HepG2 (cell line): ENCODE data around the gene IMPDH2. TPM values are rescaled to one million over a fixed set of nuclear protein-coding genes. Genes with fewer than 3 reads are reported as not detected.

ENCODE experiments used
- HNRNPL ChIP-seq: fragments of 200-400 bp; formaldehyde crosslinking; IDR thresholded peaks from 2 replicates; pipeline ENCODE4 v1.6.1; 2017; ENCODE audit warnings: mild to moderate bottlenecking, low read depth, low read length
- PLRG1 ChIP-seq: fragments of 450-650 bp; conservative IDR thresholded peaks from 2 replicates; pipeline ENCODE4 v1.6.1; 2016
- PPARG ChIP-seq: conservative IDR thresholded peaks from 2 replicates; pipeline ENCODE4 v1.6.1; 2016; ENCODE audit warnings: missing biosample characterization, missing genetic modification reagents
- RFX1 ChIP-seq: fragments of 450-650 bp; IDR thresholded peaks from 2 replicates; pipeline ENCODE4 v1.6.1; 2017
- TCF12 ChIP-seq, 2 experiments: fragments of 450-650 bp in 1 of 2; sonication (generic) in 1 of 2; formaldehyde crosslinking in 1 of 2; IDR thresholded peaks; 2 replicates each; pipeline versions ENCODE4 v1.6.1 to v1.8.0; 2017 to 2022; ENCODE audit warnings: antibody characterized with exemption in 1 of 2, mild to moderate bottlenecking in 1 of 2, missing genetic modification reagents in 1 of 2, moderate library complexity in 1 of 2
- ZBTB38 ChIP-seq: sonication (generic); formaldehyde crosslinking; IDR thresholded peaks from 2 replicates; pipeline ENCODE4 v1.5.1; 2020; ENCODE audit warnings: mild to moderate bottlenecking, missing genetic modification reagents
- ZNF10 ChIP-seq: sonication (generic); formaldehyde crosslinking; IDR thresholded peaks from 2 replicates; pipeline ENCODE4 v1.4.0; 2020; ENCODE audit warnings: mild to moderate bottlenecking, low read depth, missing genetic modification reagents, borderline replicate concordance
- ZNF225 ChIP-seq: sonication (generic); formaldehyde crosslinking; IDR thresholded peaks from 2 replicates; pipeline ENCODE4 v1.4.0; 2020; ENCODE audit warnings: mild to moderate bottlenecking, missing genetic modification reagents
- polyA plus RNA-seq, 8 experiments: library from polyadenylated mRNA; depleted of rRNA in 3 of 8; stranded (reverse) in 7 of 8; unstranded in 1 of 8; fragments of >200 nt; fragmentation: Illumina TruSeq in 4 of 8; extraction: Trizol in 4 of 8; gene quantifications; 2 replicates each; pipeline versions ENCODE4 v1.2.1 to v1.2.3, GENCODE V29; 2011 to 2016; ENCODE audit warnings: low read depth in 4 of 8, missing spikeins in 1 of 8, mixed read lengths in 1 of 8; ENCODE audit not compliant: insufficient read depth in 1 of 8
- total RNA-seq, 5 experiments: library from RNA; depleted of rRNA; stranded (reverse); fragments of >200 nt; fragmentation: Illumina TruSeq; extraction: Trizol; gene quantifications; 2 replicates each; pipeline ENCODE4 v1.2.3, GENCODE V29; 2016; ENCODE audit warnings: low read depth in 1 of 5
- TF ChIP-seq, protein P1 (sequence below): sonication (generic); formaldehyde crosslinking; IDR thresholded peaks from 2 replicates; pipeline ENCODE4 v1.4.0; 2020; ENCODE audit warnings: mild to moderate bottlenecking, missing genetic modification reagents

IMPDH2 gene
- total and polyA plus RNA-seq, 2 of the 13 experiments (the other 11 are each of a cell fraction or from before 2014, with no cell fraction given) = 248 to 260 TPM

DNA sequence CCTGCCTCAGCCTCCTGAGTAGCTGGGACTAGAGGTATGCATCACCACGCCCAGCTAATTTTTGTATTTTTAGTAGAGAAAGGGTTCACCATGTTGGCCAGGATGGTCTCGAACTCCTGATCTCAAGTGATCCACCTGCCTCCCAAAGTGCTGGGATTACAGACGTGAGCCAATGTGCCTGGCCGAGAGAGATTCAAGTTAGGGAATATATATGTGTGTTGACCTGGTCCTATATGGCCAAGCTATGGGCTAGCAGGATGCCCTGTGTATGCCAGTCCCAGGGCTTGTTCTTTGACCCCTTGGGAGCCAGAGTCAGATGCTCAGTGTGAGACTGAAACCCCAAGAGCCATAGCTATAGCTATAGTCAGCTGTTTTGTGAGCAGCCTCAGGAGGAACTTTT lies 5.4 kb downstream of the IMPDH2 start (continued):
- TF ChIP-seq, protein P1, sequence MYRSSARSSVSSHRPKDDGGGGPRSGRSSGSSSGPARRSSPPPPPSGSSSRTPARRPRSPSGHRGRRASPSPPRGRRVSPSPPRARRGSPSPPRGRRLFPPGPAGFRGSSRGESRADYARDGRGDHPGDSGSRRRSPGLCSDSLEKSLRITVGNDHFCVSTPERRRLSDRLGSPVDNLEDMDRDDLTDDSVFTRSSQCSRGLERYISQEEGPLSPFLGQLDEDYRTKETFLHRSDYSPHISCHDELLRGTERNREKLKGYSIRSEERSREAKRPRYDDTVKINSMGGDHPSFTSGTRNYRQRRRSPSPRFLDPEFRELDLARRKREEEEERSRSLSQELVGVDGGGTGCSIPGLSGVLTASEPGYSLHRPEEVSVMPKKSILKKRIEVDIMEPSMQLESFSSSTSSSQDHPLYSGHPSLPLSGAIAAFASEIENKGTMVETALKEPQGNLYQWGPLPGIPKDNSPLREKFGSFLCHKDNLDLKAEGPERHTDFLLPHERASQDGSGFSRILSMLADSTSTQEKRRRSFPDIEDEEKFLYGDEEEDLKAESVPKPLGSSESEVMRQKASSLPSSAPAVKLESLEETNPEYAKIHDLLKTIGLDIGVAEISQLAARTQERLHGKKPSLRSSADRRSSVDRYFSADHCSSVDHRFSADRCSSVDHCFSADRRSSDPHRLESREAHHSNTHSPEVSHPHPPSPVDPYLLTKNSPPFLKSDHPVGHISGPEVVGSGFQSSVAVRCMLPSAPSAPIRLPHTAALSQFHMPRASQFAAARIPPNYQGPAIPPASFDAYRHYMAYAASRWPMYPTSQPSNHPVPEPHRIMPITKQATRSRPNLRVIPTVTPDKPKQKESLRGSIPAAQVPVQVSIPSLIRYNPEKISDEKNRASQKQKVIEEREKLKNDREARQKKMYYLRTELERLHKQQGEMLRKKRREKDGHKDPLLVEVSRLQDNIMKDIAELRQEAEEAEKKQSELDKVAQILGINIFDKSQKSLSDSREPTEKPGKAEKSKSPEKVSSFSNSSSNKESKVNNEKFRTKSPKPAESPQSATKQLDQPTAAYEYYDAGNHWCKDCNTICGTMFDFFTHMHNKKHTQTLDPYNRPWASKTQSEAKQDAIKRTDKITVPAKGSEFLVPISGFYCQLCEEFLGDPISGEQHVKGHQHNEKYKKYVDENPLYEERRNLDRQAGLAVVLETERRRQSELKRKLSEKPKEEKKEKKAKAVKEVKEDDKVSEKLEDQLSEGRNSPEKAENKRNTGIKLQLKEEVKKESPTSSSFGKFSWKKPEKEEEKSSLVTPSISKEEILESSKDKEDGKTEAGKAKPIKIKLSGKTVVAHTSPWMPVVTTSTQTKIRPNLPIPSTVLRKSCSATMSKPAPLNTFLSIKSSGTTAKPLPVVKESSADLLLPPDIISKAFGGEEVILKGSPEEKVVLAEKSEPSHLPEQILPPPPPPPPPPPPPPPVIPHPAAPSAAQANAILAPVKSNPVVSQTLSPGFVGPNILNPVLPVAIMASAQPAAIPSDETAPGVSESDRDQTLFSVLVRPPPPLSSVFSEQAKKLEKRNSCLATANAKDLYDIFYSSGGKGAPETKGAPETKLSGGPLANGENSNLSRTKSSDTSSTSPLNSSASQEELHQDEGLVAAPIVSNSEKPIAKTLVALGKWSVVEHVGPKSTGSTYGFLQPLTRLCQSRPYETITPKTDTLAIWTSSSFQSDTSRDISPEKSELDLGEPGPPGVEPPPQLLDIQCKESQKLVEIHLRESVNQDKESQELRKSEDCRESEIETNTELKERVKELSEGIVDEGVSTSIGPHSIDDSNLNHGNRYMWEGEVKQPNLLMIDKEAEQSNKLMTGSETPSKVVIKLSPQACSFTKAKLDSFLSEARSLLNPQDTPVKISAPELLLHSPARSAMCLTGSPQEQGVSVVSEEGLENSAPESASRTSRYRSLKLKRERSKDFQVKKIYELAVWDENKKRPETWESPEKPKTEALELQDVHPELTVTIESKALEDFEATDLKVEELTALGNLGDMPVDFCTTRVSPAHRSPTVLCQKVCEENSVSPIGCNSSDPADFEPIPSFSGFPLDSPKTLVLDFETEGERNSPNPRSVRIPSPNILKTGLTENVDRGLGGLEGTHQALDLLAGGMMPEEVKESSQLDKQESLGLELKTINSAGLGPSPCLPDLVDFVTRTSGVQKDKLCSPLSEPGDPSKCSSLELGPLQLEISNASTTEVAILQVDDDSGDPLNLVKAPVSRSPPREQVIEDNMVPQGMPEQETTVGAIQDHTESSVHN (CRISPR knock-in tag) = no peak
- TF ChIP-seq PPARG (no peak), ZNF10 (CRISPR knock-in tag) (no peak), TCF12 (IDR thresholded peaks at IDR 0.05) (no peak), TCF12 (CRISPR knock-in tag; IDR thresholded peaks at IDR 0.05) (no peak), PLRG1 (no peak), RFX1 (no peak), ZBTB38 (no peak), ZNF225 (CRISPR knock-in tag) (no peak), HNRNPL (no peak)
